NK-92 (cell line): ENCODE data around the gene ST6GALNAC4.

Experiments used
- DNase-seq: peaks from one replicate; lab custom pipeline; 2025; ENCODE audit not compliant: unreplicated experiment; lab: John Stamatoyannopoulos, UW

Gene ST6GALNAC4, protein sequence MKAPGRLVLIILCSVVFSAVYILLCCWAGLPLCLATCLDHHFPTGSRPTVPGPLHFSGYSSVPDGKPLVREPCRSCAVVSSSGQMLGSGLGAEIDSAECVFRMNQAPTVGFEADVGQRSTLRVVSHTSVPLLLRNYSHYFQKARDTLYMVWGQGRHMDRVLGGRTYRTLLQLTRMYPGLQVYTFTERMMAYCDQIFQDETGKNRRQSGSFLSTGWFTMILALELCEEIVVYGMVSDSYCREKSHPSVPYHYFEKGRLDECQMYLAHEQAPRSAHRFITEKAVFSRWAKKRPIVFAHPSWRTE

DNA sequence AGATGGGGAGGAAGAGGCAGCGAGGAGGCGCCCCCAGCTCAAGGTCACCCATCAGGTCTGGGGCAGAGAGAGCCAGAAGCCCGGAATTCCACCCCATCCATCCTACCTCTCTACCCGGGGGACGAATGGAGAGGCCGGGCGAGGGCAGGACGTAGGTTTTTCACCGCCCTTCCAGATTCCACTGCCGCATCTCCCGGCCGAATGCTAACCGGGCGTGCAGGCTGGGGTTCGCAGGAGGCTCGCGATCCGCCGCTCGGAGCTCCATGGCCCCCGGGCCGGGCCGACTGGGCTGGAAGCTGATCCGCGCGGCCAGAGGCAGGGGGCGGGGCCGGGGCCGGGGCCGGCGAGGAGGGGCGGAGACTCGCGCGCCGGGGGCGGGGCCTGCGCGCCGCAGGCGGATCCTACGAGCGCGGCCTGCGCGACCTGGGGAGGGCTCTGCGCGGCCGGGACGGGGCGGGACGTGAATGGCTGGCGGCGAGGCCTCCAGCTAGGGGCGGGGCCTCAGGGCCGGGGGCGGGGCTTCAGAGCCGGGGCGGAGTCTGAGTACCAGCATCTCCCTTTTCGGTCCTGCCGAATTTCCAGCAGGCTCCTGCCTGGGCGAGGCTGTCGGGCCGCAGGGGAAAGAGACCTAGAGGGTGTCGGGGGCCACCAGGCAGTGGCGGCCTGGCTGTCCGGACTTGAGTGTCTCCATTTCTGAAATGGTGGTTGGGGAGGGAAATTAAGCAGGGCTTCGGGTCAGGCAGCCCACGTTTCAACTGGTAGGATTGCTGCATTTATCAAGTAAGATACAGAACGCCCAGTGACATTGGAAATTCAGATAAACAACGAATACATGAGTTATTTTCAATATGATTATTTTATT is at the start of gene ST6GALNAC4:
TSS of gene ST6GALNAC4 (minus strand) at position 322 of the 862 bp plus-strand sequence. CDS start 622 bp downstream, outside the sequence.
- peak; percentile 71 for DNase-seq

GRCh38 chr9:127965953-127966352 is 49.1 kb upstream of the ST6GALNAC4 start:
- no peak for DNase-seq

DNA sequence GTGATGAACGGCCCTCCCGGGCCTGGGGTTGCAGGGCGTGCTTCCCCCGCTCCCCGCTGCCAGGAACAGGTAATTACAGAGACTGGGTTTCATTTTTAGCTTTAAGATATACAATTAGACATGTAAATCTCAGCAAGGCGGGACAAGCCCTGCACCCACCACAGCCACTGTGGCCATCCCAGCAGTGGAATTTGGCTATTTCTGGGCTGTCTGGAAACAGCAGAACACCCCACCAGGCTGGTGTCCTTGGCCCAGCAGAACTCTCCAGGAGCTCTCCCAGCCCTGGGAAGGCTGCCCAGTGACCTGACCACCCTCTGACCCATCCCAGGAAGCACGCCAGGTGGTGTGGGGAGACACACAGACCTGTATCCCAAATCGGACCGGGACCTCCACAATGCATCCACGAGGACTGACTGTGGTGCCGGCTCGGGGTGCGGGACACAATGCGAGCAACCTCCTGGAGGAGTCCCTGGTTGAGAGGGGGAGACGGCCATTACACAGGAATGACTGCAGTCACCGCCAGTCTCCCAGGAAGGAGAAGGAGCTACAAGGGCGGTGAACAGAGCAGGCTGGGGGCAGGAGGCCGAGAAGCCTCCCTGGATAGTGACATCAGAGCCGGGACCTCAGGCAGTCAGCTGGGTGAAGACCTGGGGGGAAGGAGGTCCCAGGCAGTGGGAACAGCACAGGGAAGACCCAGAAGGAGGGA is 46.7 kb upstream of the ST6GALNAC4 start:
- no peak for DNase-seq

DNA sequence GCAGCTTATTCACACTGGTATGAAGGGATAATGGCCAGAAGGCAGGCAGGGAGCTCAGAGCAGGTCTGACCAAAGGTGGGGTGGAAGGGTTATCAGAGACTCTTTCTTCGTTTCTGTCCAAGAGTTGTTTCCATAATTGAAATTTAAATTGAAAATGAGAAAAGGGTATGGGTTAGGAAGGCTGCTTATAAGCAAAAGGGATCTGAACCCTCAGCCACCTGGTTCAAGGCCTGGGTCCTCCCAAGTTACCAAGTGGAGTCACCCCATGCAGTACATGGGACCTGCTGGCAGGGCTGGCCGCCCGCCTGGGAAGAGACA is 46.2 kb upstream of the ST6GALNAC4 start:
- no peak for DNase-seq

DNA sequence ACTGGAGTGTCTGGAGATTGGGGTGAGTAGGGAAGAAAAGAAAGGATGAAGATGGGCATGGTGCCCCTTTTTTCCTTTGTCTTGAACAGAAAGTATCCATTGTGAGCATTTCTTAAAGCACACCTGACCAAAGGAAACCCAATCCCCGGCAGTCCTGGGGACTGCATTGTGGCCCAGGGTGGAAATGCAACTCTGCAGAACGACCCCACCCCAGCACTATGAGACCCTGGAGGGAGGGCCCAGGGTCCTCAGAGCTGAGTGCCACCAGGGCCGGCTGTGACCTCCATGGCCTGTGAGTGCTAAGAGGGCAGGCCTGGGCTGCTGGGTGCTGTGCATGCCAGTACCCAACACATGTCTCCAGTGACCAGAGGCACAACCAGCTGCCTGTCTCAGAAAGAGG is 45.4 kb upstream of the ST6GALNAC4 start:
- DNase-seq, result no peak

- no peak for DNase-seq
Measured at GRCh38 chr9:127961613-127962155, 44.8 kb upstream of the ST6GALNAC4 start.

GRCh38 chr9:127961155-127961490 is 44.3 kb upstream of the ST6GALNAC4 start:
- DNase-seq, result no peak

- DNase-seq, result no peak
Measured at GRCh38 chr9:127960410-127961154, 43.7 kb upstream of the ST6GALNAC4 start.

DNA sequence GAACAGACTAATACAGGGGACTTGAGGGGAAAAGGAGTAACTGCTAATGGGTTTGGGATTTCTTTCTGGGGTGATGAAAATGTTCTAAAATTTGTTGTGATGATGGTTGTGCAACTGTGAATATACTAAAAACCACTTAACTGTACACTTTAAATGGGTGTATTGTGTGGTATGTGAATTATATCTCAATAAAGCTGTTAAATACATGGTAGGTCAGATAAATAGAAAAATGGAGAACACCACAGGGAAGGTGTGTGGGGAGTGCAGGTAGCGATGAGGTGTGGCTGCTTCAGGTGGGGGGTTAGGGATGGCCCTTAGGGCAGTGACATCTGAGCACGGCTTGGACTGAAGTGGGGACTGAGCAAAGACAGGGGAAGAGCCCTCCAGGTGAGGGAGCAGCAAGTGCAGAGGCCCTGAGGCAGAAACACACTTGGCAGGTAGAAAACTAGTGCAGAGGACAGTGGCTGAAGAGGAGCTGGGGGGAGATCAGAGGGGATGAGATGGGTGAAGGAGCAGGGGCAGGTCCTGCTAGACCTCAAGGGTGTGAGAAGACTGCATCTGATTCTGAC is 43.1 kb upstream of the ST6GALNAC4 start:
- no peak for DNase-seq

DNA sequence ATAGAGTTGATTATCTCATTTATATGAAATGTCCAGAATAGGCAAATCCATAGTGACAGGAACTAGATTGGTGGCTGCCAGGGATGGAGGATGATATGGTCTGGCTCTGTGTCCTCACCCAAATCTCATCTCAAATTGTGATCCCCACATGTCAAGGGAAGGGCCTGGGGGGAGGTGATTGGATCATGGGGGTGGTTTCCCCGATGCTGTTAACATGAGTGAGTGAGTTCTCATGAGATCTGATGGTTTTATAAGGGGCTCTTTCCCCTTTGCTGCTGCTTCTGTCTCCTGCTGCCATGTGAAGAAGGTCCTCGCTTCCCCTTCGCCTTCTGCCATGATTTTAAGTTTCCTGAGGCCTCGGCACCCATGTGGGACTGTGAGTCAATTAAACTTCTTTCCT is 42.6 kb upstream of the ST6GALNAC4 start:
- DNase-seq, result no peak

- DNase-seq, result no peak
Measured at GRCh38 chr9:127958728-127959127, 41.9 kb upstream of the ST6GALNAC4 start.

DNA sequence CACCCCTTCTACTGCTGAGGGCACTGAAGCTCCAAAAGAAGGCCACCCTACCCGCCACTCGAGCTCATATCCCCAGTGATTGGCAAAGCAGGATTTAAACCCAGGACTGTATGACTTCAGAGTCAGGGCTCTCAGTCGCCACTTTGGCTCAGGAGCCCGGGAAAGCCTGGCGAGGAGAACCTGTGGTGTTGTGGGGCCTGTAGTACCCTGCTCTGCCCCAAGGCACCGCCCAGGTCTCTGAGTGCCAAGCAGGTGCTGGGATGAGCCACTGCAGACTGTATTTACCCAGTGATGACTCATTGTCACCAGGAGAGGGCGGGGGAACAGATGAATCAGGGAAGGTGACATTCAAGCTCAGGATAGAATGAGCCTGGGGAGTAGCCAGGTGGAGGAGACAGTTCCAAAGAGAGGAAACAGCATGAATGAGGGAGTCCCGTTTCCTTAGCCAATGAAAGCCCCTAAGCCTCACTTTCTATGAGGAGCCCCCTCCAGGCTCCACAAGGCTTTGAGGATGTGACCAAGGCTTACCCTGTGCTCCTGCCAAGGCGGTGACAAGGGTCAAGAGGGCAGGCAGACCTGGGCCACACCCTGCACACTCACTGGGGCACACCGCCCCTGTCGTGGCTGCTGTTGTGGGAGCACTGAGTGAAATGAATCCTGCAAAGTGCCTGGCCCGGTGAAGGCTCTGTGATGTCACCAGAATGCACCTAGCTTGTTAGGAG is 38.6 kb upstream of the ST6GALNAC4 start:
- no peak for DNase-seq

- DNase-seq, result no peak
Measured at GRCh38 chr9:127954831-127955293, 38.0 kb upstream of the ST6GALNAC4 start.

DNA sequence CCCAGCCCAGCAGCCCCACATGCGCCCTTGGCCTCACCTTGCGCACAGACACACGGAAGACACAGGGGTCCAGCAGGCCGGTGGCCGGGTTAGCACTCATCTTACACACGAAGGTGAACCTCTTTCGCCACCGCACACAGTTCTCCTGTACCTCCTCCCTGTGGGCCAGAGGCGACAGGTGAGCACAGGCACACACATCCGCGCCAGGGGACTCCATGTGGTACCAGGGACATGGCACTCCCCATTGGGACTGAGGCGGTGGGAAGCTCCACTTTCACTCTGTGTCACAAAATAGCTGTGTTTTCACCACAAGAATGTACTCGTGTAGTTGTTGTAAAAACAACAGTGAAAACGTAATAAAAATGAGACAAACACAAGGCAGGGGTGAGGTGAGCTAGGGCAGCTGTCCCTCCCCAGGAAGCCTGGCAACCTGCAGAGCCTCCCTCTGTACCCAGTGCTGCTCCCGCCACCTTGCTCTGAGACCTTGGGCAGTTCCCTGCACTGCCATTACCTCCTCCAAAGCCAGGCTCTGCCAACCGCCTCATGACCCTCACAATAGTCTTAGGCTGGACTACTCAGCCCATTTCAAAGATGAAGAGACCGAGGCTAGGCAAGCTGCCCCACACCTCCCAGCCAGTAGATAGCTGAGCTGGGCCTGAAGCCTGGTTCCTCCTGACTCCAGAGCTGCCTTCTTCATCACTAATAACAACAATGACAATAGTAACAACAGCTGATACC is 37.1 kb upstream of the ST6GALNAC4 start:
- DNase-seq, result no peak

GRCh38 chr9:127953154-127953553 is 36.3 kb upstream of the ST6GALNAC4 start:
- DNase-seq, result no peak

- DNase-seq, result no peak
Measured at GRCh38 chr9:127950513-127951289, 33.9 kb upstream of the ST6GALNAC4 start.

- DNase-seq, result no peak
Measured at GRCh38 chr9:127949827-127950512, 33.1 kb upstream of the ST6GALNAC4 start.
